ENCODE data around the gene SRR. TPM values are rescaled to one million over a fixed set of nuclear protein-coding genes. Genes with fewer than 3 reads are reported as not detected.

The SRR gene
- total and polyA plus RNA-seq, 10 of the 15 experiments (the other 5 are each of a cell fraction or from before 2014, with no cell fraction given) = 11.7 to 33.9 (median 20.2) TPM

DNA sequence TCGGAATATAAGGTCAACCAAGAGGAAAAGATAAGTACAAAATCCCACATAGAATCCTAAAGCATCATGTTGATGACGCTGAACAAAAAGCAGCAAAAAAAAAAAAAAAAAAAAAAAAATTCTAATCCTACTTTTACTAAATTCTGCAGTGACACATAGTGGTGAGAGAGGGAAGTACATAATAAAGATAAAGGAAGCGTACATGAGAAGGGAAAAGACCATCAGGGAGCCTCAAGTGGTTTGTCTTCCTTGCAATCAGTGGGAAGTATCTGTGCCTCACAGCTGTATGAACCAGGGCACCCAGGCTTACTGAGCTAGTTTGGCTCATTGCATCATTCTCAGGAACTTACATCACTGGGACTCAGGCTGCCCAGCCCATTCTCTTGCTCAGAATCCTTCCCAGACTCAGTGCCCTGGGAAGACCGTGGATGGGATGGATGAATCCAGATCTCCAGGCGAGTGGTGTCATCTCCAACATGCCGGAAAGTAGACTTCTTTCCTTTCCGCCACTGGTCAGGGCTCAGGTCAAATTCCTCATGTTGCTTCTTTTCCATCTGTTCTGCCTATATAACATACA, 21.4 kb upstream of the SRR start (continued):
- TF ChIP-seq, protein P1, sequence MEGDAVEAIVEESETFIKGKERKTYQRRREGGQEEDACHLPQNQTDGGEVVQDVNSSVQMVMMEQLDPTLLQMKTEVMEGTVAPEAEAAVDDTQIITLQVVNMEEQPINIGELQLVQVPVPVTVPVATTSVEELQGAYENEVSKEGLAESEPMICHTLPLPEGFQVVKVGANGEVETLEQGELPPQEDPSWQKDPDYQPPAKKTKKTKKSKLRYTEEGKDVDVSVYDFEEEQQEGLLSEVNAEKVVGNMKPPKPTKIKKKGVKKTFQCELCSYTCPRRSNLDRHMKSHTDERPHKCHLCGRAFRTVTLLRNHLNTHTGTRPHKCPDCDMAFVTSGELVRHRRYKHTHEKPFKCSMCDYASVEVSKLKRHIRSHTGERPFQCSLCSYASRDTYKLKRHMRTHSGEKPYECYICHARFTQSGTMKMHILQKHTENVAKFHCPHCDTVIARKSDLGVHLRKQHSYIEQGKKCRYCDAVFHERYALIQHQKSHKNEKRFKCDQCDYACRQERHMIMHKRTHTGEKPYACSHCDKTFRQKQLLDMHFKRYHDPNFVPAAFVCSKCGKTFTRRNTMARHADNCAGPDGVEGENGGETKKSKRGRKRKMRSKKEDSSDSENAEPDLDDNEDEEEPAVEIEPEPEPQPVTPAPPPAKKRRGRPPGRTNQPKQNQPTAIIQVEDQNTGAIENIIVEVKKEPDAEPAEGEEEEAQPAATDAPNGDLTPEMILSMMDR (IDR thresholded peaks at IDR 0.05 in 2 of 3, conservative IDR thresholded peaks at IDR 0.05 in 1 of 3; ENCODE audit: control insufficient read depth in 2 of 3, extremely low read depth in 1 of 3, insufficient read depth in 1 of 3, low read depth in 3 of 3, low read length in 3 of 3) = peak; percentile 37 to 64 (median 59); a peak in 4 of 6 replicates
- TF ChIP-seq, protein P2, sequence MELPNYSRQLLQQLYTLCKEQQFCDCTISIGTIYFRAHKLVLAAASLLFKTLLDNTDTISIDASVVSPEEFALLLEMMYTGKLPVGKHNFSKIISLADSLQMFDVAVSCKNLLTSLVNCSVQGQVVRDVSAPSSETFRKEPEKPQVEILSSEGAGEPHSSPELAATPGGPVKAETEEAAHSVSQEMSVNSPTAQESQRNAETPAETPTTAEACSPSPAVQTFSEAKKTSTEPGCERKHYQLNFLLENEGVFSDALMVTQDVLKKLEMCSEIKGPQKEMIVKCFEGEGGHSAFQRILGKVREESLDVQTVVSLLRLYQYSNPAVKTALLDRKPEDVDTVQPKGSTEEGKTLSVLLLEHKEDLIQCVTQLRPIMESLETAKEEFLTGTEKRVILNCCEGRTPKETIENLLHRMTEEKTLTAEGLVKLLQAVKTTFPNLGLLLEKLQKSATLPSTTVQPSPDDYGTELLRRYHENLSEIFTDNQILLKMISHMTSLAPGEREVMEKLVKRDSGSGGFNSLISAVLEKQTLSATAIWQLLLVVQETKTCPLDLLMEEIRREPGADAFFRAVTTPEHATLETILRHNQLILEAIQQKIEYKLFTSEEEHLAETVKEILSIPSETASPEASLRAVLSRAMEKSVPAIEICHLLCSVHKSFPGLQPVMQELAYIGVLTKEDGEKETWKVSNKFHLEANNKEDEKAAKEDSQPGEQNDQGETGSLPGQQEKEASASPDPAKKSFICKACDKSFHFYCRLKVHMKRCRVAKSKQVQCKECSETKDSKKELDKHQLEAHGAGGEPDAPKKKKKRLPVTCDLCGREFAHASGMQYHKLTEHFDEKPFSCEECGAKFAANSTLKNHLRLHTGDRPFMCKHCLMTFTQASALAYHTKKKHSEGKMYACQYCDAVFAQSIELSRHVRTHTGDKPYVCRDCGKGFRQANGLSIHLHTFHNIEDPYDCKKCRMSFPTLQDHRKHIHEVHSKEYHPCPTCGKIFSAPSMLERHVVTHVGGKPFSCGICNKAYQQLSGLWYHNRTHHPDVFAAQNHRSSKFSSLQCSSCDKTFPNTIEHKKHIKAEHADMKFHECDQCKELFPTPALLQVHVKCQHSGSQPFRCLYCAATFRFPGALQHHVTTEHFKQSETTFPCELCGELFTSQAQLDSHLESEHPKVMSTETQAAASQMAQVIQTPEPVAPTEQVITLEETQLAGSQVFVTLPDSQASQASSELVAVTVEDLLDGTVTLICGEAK (IDR thresholded peaks at IDR 0.05; ENCODE audit: borderline replicate concordance) = peak; percentile 40; the same call in 1 of the 2 replicates
- TF ChIP-seq NBN (IDR thresholded peaks at IDR 0.05) (peak; percentile 73; the same call in 1 of the 2 replicates), CREB1 (IDR thresholded peaks at IDR 0.05; ENCODE audit: low read depth) (0 out of 2 replicates have a peak, but pooled peaks have one; percentile 29)
